NCI-H1417 treated with DMSO at 0.1 percent for 48 hours (cell line): Measurements from ENCODE around the gene RIBC1.
"Not testable (repeated sequence)": the region's sequence is repeated elsewhere in the genome, so short reads cannot be mapped to it uniquely, and the experiment has no call there.

Experiments
- DNase-seq: peaks from one replicate; lab custom pipeline; 2025; lab: John Stamatoyannopoulos, UW

Gene RIBC1

GRCh38 chrX:53422861-53423306 lies at the start of gene RIBC1:
Gene RIBC1, plus strand, starts transcription at chrX:53422873. Its CDS starts 3,404 bp downstream, at chrX:53426277.
- DNase-seq: no peak

- DNase-seq: peak; percentile 0
These were observed 49.4 kb upstream of the RIBC1 start for GRCh38 chrX:53373307-53373706.

- DNase-seq: no peak
These were observed 48.4 kb upstream of the RIBC1 start for GRCh38 chrX:53374222-53374820.

- DNase-seq: no peak
These were observed 47.8 kb upstream of the RIBC1 start for GRCh38 chrX:53374923-53375322.

- no peak for DNase-seq
These were observed 45.8 kb upstream of the RIBC1 start for GRCh38 chrX:53376888-53377287.

GRCh38 chrX:53377464-53377863 lies 45.2 kb upstream of the RIBC1 start:
- no peak for DNase-seq

- no peak for DNase-seq
These were observed 43.5 kb upstream of the RIBC1 start for GRCh38 chrX:53379008-53379710.

GRCh38 chrX:53379747-53380146 lies 42.9 kb upstream of the RIBC1 start:
- DNase-seq: no peak

GRCh38 chrX:53383376-53384076 lies 39.1 kb upstream of the RIBC1 start:
- DNase-seq: no peak

GRCh38 chrX:53395605-53396298 lies 26.9 kb upstream of the RIBC1 start:
- no peak for DNase-seq

GRCh38 chrX:53398216-53398615 lies 24.5 kb upstream of the RIBC1 start:
- DNase-seq: no peak

- DNase-seq: no peak
These were observed 19.1 kb upstream of the RIBC1 start for GRCh38 chrX:53403535-53403934.

GRCh38 chrX:53412446-53412845 lies 10.2 kb upstream of the RIBC1 start:
- no peak for DNase-seq

- DNase-seq: not testable (repeated sequence)
These were observed 2.3 kb upstream of the RIBC1 start for GRCh38 chrX:53420351-53420750.

- no peak for DNase-seq
These were observed 1.5 kb upstream of the RIBC1 start for GRCh38 chrX:53421125-53421524.

GRCh38 chrX:53421772-53422085 lies 944 bp upstream of the RIBC1 start:
- no peak for DNase-seq

GRCh38 chrX:53422086-53422860 lies 400 bp upstream of the RIBC1 start, which contains the start of gene SMC1A:
Gene SMC1A, minus strand, starts transcription at chrX:53422654. Its CDS starts 54 bp downstream, at chrX:53422600.
- DNase-seq: peak; percentile 95

- DNase-seq: no peak
These were observed 7.1 kb downstream of the RIBC1 start for GRCh38 chrX:53429755-53430154.

GRCh38 chrX:53430231-53430630 lies 7.6 kb downstream of the RIBC1 start:
- DNase-seq: no peak

GRCh38 chrX:53433651-53434639 lies 11.3 kb downstream of the RIBC1 start, which contains the start of gene HSD17B10:
Gene HSD17B10, minus strand, starts transcription at chrX:53434370. Its CDS starts 25 bp downstream, at chrX:53434345.
- DNase-seq: peak; percentile 12
